Nephron progenitor cell (in vitro differentiated cells): Measurements from ENCODE around the gene ZNF146.
"Not testable (repeated sequence)": the region's sequence is repeated elsewhere in the genome, so short reads cannot be mapped to it uniquely, and the experiment has no call there.

Experiments used
- DNase-seq: peaks from one replicate; pipeline ENCODE4 v3.0.0; 2021
- H3K27ac Mint-ChIP-seq: 2 replicates; pipeline ENCODE4 v1.8.0; 2021; ENCODE audit warnings: mild to moderate bottlenecking, moderate library complexity, mixed read lengths
- H3K27me3 Mint-ChIP-seq: 2 replicates; pipeline ENCODE4 v1.8.0; 2021; ENCODE audit warnings: mild to moderate bottlenecking, low read depth, mixed read lengths; ENCODE audit not compliant: poor library complexity
- H3K36me3 Mint-ChIP-seq: 2 replicates; pipeline ENCODE4 v1.8.0; 2021; ENCODE audit warnings: low read depth, mixed read lengths
- H3K4me1 Mint-ChIP-seq: 2 replicates; pipeline ENCODE4 v1.8.0; 2021; ENCODE audit warnings: mixed read lengths
- H3K4me3 Mint-ChIP-seq: 2 replicates; pipeline ENCODE4 v1.8.0; 2021; ENCODE audit warnings: mild to moderate bottlenecking, moderate library complexity, mixed read lengths
- H3K9me3 Mint-ChIP-seq: 2 replicates; pipeline ENCODE4 v1.8.0; 2021; ENCODE audit warnings: mild to moderate bottlenecking, moderate library complexity, mixed read lengths
- CTCF ChIP-seq: fragments of 200-600 bp; sonication (generic); IDR thresholded peaks from 2 replicates; pipeline ENCODE4 v1.5.0; 2021; ENCODE audit warnings: antibody characterized with exemption

The ZNF146 gene

GRCh38 chr19:36183245-36183628 is 31.7 kb upstream of the ZNF146 start:
- Mint-ChIP-seq H3K4me3 (no peak overlapping the region), H3K4me1 (no peaks in the 10 kb centered on the region), H3K27me3 (no peaks in the 10 kb centered on the region), H3K9me3 (no peaks in the 10 kb centered on the region), H3K36me3 (peaks cover 27% of the 10 kb centered on the region), H3K27ac (peak overlapping the region; percentile 70)
- no peak for TF ChIP-seq CTCF
- DNase-seq = no peak

GRCh38 chr19:36186722-36187121 is 28.2 kb upstream of the ZNF146 start:
- not testable (repeated sequence) for DNase-seq, H3K4me3 Mint-ChIP-seq, H3K27me3 Mint-ChIP-seq, H3K27ac Mint-ChIP-seq, H3K4me1 Mint-ChIP-seq, H3K9me3 Mint-ChIP-seq
- peaks cover 42% of the 10 kb centered on the region for H3K36me3 Mint-ChIP-seq

- no peak overlapping the region for H3K27ac Mint-ChIP-seq
- no peak overlapping the region for H3K4me3 Mint-ChIP-seq
- peaks cover 32% of the 10 kb centered on the region for H3K36me3 Mint-ChIP-seq
- no peak for DNase-seq
- no peak for TF ChIP-seq CTCF
- no peaks in the 10 kb centered on the region for H3K27me3 Mint-ChIP-seq
- no peaks in the 10 kb centered on the region for H3K4me1 Mint-ChIP-seq
- no peaks in the 10 kb centered on the region for H3K9me3 Mint-ChIP-seq
These were observed 18.7 kb upstream of the ZNF146 start for GRCh38 chr19:36196249-36196648.

- Mint-ChIP-seq H3K9me3 (no peaks in the 10 kb centered on the region), H3K27ac (no peak overlapping the region), H3K4me3 (no peak overlapping the region), H3K36me3 (peaks cover 18% of the 10 kb centered on the region), H3K4me1 (no peaks in the 10 kb centered on the region), H3K27me3 (no peaks in the 10 kb centered on the region)
- no peak for DNase-seq
- no peak for TF ChIP-seq CTCF
These were observed 16.8 kb upstream of the ZNF146 start for GRCh38 chr19:36198119-36198518.

GRCh38 chr19:36201684-36202083 is 13.2 kb upstream of the ZNF146 start:
- no peaks in the 10 kb centered on the region for H3K9me3 Mint-ChIP-seq
- no peak for DNase-seq
- H3K27me3 Mint-ChIP-seq = no peaks in the 10 kb centered on the region
- H3K4me3 Mint-ChIP-seq = no peak overlapping the region
- no peaks in the 10 kb centered on the region for H3K36me3 Mint-ChIP-seq
- H3K27ac Mint-ChIP-seq = peak overlapping the region; percentile 19
- no peak for TF ChIP-seq CTCF
- no peaks in the 10 kb centered on the region for H3K4me1 Mint-ChIP-seq

GRCh38 chr19:36203293-36203692 is 11.6 kb upstream of the ZNF146 start:
- Mint-ChIP-seq H3K27ac (no peak overlapping the region), H3K27me3 (no peaks in the 10 kb centered on the region), H3K9me3 (no peaks in the 10 kb centered on the region), H3K4me3 (no peak overlapping the region), H3K4me1 (no peaks in the 10 kb centered on the region), H3K36me3 (no peaks in the 10 kb centered on the region)
- no peak for DNase-seq
- no peak for TF ChIP-seq CTCF
